A549 (cell line): ENCODE results near the gene MLLT1. TPM values are rescaled to one million over a fixed set of nuclear protein-coding genes. Genes with fewer than 3 reads are reported as not detected.

Experiments used
- ATAC-seq, 2 experiments: fragments of 200-7000 bp in 1 of 2; fragments of >200 bp in 1 of 2; cut with Nextera tagmentation in 1 of 2; cut with Tn5 transposase in 1 of 2; 3 replicates each; pipeline versions ENCODE4 v1.8.0 to v1.9.1; 2018 to 2020; ENCODE audit warnings: mild to moderate bottlenecking in 1 of 2, moderate library complexity in 1 of 2
- CTCF ChIA-PET: fragments of 300-600 bp; sonication (Branson Sonifier 250); formaldehyde crosslinking; extraction: SDS; loops from one replicate; lab custom pipeline; 2021; ENCODE audit warnings: antibody characterized with exemption, inconsistent platforms; lab: Yijun Ruan, JAX
- POLR2A ChIA-PET: fragments of 350-600 bp; formaldehyde crosslinking; extraction: SDS; loops from one replicate; lab custom pipeline; 2021; ENCODE audit warnings: antibody characterized with exemption, inconsistent platforms; lab: Yijun Ruan, JAX
- DNase-seq, 2 experiments: peaks; one replicate each; pipeline versions ENCODE4 v3.0.0 to v3.0.0-alpha.2; 2011 to 2016; ENCODE audit warnings: low read depth in 1 of 2, low spot score in 1 of 2
- FAIRE-seq: peaks from 2 replicates; lab custom pipeline; 2011; peaks lifted over from hg19 to GRCh38; lab: Jason Lieb, UNC
- H3K27ac ChIP-seq, 2 experiments: fragments of >200 bp; sonication (Bioruptor Twin); formaldehyde crosslinking; 3 replicates each; pipeline ENCODE4 v1.5.1; 2016 to 2017
- H3K4me1 ChIP-seq: fragments of >200 bp; sonication (Bioruptor Twin); formaldehyde crosslinking; 3 replicates; pipeline ENCODE4 v1.6.1; 2016
- H3K4me2 ChIP-seq: fragments of >200 bp; sonication (Bioruptor Twin); formaldehyde crosslinking; 3 replicates; pipeline ENCODE4 v1.6.1; 2016
- H3K4me3 ChIP-seq: fragments of >200 bp; sonication (Bioruptor Twin); formaldehyde crosslinking; 3 replicates; pipeline ENCODE4 v1.5.1; 2016
- H3K9me3 ChIP-seq: fragments of >200 bp; sonication (Bioruptor Twin); formaldehyde crosslinking; 3 replicates; pipeline ENCODE4 v1.6.1; 2016
- BHLHE40 ChIP-seq: IDR thresholded peaks from 2 replicates; pipeline ENCODE4 v1.6.1; 2012; ENCODE audit warnings: low read depth, low read length, inconsistent platforms
- CBX8 ChIP-seq: fragments of 200-600 bp; sonication (generic); IDR thresholded peaks from 2 replicates; pipeline ENCODE4 v1.6.1; 2016
- EHF ChIP-seq: fragments of 250-450 bp; sonication (Bioruptor Pico); IDR thresholded peaks from 2 replicates; pipeline ENCODE4 v1.5.0; 2020; ENCODE audit warnings: mild to moderate bottlenecking
- FOSL2 ChIP-seq, 2 experiments: fragments of 450-650 bp in 1 of 2; fragments of >200 bp in 1 of 2; sonication (Bioruptor Twin) in 1 of 2; formaldehyde crosslinking; IDR thresholded peaks; 2 replicates each; pipeline versions ENCODE4 v1.5.0 to v1.6.1; 2016 to 2020; ENCODE audit warnings: mild to moderate bottlenecking in 1 of 2, moderate library complexity in 1 of 2
- HDAC2 ChIP-seq: fragments of 200-600 bp; sonication (generic); IDR thresholded peaks from 2 replicates; pipeline ENCODE4 v1.6.1; 2016
- HEYL ChIP-seq: fragments of 250-450 bp; sonication (Bioruptor Pico); IDR thresholded peaks from 2 replicates; pipeline ENCODE4 v1.8.0; 2021; ENCODE audit warnings: mild to moderate bottlenecking, moderate library complexity
- KDM5A ChIP-seq: fragments of 200-600 bp; sonication (generic); IDR thresholded peaks from 2 replicates; pipeline ENCODE4 v1.6.1; 2016; ENCODE audit warnings: antibody characterized with exemption, mild to moderate bottlenecking
- MAFK ChIP-seq: fragments of 450-650 bp; IDR thresholded peaks from 2 replicates; pipeline ENCODE4 v1.6.1; 2014; ENCODE audit not compliant: partially characterized antibody
- NPAS2 ChIP-seq: fragments of 250-450 bp; sonication (Bioruptor Pico); IDR thresholded peaks from 2 replicates; pipeline ENCODE4 v1.8.0; 2022; ENCODE audit warnings: mild to moderate bottlenecking, moderate library complexity, borderline replicate concordance
- RCOR1 ChIP-seq: fragments of 150-350 bp; IDR thresholded peaks from 2 replicates; pipeline ENCODE4 v1.6.1; 2014; ENCODE audit warnings: antibody characterized with exemption, low read length, low read depth
- TFCP2L1 ChIP-seq: fragments of 250-450 bp; sonication (Bioruptor Pico); IDR thresholded peaks from 2 replicates; pipeline ENCODE4 v1.5.0; 2021; ENCODE audit warnings: mild to moderate bottlenecking
- TP53 ChIP-seq: fragments of 250-450 bp; sonication (Bioruptor Pico); IDR thresholded peaks from 2 replicates; pipeline ENCODE4 v1.5.0; 2021; ENCODE audit warnings: mild to moderate bottlenecking, moderate library complexity
- ZNF302 ChIP-seq: fragments of 250-450 bp; sonication (Bioruptor Pico); IDR thresholded peaks from 2 replicates; pipeline ENCODE4 v1.9.0; 2021; ENCODE audit warnings: inconsistent platforms, mild to moderate bottlenecking, moderate library complexity
- WGBS: methylation state at CpG from one replicate; pipeline ENCODE4 v1.1.6; 2017; ENCODE audit errors: missing lambda C conversion rate; 5-methylcytosine and 5-hydroxymethylcytosine counted together
- polyA plus RNA-seq, 4 experiments: library from polyadenylated mRNA; depleted of rRNA in 3 of 4; stranded (reverse); fragments of >200 nt; fragmentation: RNase III in 1 of 4; extraction: RNeasy Plus Mini Kit Qiagen cat#74134 plus additional on column Dnase treatment in 1 of 4; gene quantifications; 2 replicates in 3 of 4; 3 replicates in 1 of 4; pipeline ENCODE4 v1.2.3, GENCODE V29; 2011 to 2017
- TF ChIP-seq, protein P1 (sequence below): fragments of >200 bp; sonication (Bioruptor Twin); formaldehyde crosslinking; IDR thresholded peaks from 3 replicates; pipeline ENCODE4 v1.5.1; 2016
- TF ChIP-seq, protein P2 (sequence below): fragments of 200-600 bp; sonication (generic); IDR thresholded peaks from 2 replicates; pipeline ENCODE4 v1.6.1; 2016; ENCODE audit warnings: antibody characterized with exemption, mild to moderate bottlenecking, moderate library complexity

The MLLT1 gene
- polyA plus RNA-seq, 2 of the 4 experiments (the other 2 are of a cell fraction), result 7.4 to 17.5 TPM

DNA sequence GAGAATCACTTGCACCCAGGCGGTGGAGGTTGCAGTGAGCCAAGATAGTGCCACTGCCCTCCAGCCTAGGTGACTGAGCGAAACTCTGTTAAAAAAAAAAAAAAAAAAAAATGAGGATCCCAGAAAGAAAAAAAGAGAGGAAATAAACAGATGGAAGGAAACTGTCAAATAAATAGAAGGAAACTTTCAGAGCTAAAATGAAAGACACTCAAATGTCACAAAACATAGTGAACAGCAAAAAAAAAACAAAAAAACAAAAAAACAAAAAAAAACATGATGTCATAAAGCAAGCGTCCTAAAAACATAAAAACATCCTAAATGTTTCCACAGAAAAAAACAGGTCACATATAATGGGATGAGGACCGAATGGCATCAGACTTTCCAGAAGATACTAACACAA is 15.0 kb downstream of the MLLT1 start:
- Histone ChIP-seq H3K27ac (no peak overlapping the region), H3K4me3 (no peak overlapping the region), H3K9me3 (no peaks in the 10 kb centered on the region), H3K4me1 (no peaks in the 10 kb centered on the region), H3K4me2 (no peak overlapping the region)
- WGBS, result 81% methylated on average over 3 of the region's 4 CpGs
- DNase-seq (no peak), FAIRE-seq (no peak), ATAC-seq (no peak)
- ChIA-PET CTCF (interaction anchor here (1.7 kb wide), 1 partner anchor 46 kb away, joined by 6 read pairs; no protein-coding TSS in a partner anchor), POLR2A (no interaction called here)
- TF ChIP-seq, protein P1, sequence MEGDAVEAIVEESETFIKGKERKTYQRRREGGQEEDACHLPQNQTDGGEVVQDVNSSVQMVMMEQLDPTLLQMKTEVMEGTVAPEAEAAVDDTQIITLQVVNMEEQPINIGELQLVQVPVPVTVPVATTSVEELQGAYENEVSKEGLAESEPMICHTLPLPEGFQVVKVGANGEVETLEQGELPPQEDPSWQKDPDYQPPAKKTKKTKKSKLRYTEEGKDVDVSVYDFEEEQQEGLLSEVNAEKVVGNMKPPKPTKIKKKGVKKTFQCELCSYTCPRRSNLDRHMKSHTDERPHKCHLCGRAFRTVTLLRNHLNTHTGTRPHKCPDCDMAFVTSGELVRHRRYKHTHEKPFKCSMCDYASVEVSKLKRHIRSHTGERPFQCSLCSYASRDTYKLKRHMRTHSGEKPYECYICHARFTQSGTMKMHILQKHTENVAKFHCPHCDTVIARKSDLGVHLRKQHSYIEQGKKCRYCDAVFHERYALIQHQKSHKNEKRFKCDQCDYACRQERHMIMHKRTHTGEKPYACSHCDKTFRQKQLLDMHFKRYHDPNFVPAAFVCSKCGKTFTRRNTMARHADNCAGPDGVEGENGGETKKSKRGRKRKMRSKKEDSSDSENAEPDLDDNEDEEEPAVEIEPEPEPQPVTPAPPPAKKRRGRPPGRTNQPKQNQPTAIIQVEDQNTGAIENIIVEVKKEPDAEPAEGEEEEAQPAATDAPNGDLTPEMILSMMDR, result no peak
- TF ChIP-seq HEYL (CRISPR knock-in tag) (no peak), CBX8 (no peak), TP53 (CRISPR knock-in tag) (no peak)
- TF ChIP-seq, protein P2, sequence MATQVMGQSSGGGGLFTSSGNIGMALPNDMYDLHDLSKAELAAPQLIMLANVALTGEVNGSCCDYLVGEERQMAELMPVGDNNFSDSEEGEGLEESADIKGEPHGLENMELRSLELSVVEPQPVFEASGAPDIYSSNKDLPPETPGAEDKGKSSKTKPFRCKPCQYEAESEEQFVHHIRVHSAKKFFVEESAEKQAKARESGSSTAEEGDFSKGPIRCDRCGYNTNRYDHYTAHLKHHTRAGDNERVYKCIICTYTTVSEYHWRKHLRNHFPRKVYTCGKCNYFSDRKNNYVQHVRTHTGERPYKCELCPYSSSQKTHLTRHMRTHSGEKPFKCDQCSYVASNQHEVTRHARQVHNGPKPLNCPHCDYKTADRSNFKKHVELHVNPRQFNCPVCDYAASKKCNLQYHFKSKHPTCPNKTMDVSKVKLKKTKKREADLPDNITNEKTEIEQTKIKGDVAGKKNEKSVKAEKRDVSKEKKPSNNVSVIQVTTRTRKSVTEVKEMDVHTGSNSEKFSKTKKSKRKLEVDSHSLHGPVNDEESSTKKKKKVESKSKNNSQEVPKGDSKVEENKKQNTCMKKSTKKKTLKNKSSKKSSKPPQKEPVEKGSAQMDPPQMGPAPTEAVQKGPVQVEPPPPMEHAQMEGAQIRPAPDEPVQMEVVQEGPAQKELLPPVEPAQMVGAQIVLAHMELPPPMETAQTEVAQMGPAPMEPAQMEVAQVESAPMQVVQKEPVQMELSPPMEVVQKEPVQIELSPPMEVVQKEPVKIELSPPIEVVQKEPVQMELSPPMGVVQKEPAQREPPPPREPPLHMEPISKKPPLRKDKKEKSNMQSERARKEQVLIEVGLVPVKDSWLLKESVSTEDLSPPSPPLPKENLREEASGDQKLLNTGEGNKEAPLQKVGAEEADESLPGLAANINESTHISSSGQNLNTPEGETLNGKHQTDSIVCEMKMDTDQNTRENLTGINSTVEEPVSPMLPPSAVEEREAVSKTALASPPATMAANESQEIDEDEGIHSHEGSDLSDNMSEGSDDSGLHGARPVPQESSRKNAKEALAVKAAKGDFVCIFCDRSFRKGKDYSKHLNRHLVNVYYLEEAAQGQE, result no peak

DNA sequence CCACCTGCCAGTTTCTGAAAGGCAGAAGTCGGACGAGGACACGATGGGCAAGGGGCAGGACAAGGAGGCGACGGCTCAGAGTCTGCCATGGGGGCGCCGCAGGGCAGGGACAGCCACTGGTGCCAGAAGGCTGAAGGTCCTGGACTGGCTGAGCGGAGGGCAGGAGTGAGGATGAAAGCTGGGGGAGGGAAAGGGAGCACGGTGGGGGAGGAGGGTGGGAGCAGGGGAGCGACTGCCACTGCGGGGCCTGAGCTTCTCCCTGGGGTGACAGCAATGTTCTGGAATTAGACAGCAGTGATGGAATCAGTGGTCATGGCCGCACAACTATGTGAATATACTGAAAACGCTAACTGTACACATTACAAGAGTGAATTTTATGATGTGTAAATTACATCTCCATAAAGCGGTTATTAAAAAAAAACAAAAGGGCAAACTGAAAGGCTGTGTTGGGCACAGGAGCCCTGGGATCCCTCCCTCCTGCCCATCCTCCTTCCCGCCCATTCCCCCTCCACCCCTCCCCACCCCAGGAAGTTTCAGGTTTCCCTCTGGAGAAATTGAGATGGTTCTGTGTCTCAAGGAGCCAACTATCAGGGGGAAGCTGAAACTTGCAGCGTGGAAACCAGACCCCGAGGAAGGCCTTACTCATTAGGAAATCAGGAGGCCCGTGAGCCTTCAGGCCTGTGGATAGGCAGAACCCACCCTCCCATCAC is 15.9 kb downstream of the MLLT1 start:
- FAIRE-seq (no peak), ATAC-seq (no peak), DNase-seq (no peak)
- H3K4me1 ChIP-seq, result no peaks in the 10 kb centered on the region
- POLR2A ChIA-PET, result no interaction called here
- TF ChIP-seq KDM5A, result no peak
- TF ChIP-seq MAFK, result no peak
- TF ChIP-seq NPAS2, result no peak
- TF ChIP-seq TFCP2L1 (CRISPR knock-in tag), result no peak
- no peak for TF ChIP-seq EHF (CRISPR knock-in tag)
- no peak for TF ChIP-seq HDAC2
- TF ChIP-seq ZNF302 (CRISPR knock-in tag), result no peak
- CTCF ChIA-PET, result interaction anchor here (1.7 kb wide), 1 partner anchor 45 kb away, joined by 6 read pairs; no protein-coding TSS in a partner anchor
- no peak overlapping the region for H3K4me3 ChIP-seq
- no peak overlapping the region for H3K4me2 ChIP-seq
- WGBS, result 89% methylated on average over 12 of the region's 18 CpGs
- no peaks in the 10 kb centered on the region for H3K9me3 ChIP-seq
- no peak overlapping the region for H3K27ac ChIP-seq

DNA sequence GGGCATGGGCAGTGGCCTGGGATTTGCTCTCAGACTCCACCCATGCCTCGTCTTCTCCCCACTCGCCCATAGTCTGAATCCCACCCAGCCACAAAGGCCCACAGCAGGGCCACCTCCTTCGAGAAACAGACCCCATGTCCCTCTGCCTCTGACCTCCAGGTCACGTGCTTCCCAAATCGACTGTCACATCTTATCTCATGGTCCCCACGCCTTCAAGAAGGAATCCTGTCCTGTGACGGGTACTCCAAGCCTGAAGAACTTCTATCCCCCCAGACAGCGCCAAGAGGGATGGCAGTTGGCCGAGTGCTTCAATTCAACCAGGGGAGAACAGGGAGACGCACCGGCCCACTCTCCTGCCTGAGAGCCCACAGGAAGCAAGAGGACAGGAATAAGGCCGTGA is 16.5 kb downstream of the MLLT1 start:
- ChIA-PET CTCF (no interaction called here), POLR2A (no interaction called here)
- WGBS, result 92% methylated on average over 12 of the region's 12 CpGs

More for the DNA sequence above, 16.5 kb downstream of the MLLT1 start:
- no peak overlapping the region for H3K4me3 ChIP-seq
- H3K4me1 ChIP-seq, result no peaks in the 10 kb centered on the region
- DNase-seq, result no peak
- no peak overlapping the region for H3K4me2 ChIP-seq
- FAIRE-seq, result no peak
- no peak overlapping the region for H3K27ac ChIP-seq
- ATAC-seq, result no peak
- TF ChIP-seq RCOR1, result no peak
- TF ChIP-seq, protein P2, result no peak
- no peak for TF ChIP-seq BHLHE40
- no peak for TF ChIP-seq FOSL2 (IDR thresholded peaks at IDR 0.05)
- no peak for TF ChIP-seq FOSL2 (CRISPR knock-in tag; IDR thresholded peaks at IDR 0.05)
- H3K9me3 ChIP-seq, result no peaks in the 10 kb centered on the region
